Nasal cavity respiratory epithelium epithelial cell of viscerocranial mucosa (primary cell): ENCODE data around the gene TMEM161B. TPM values are rescaled to one million over a fixed set of nuclear protein-coding genes. Genes with fewer than 3 reads are reported as not detected.

ENCODE experiments used
- total RNA-seq: library from RNA; depleted of rRNA; stranded (reverse); fragments of >200 nt; gene quantifications from 2 replicates; pipeline ENCODE4 v1.2.3, GENCODE V29; 2014

Gene TMEM161B
- total RNA-seq: 21.5 and 26.7 TPM in 2 replicates

DNA sequence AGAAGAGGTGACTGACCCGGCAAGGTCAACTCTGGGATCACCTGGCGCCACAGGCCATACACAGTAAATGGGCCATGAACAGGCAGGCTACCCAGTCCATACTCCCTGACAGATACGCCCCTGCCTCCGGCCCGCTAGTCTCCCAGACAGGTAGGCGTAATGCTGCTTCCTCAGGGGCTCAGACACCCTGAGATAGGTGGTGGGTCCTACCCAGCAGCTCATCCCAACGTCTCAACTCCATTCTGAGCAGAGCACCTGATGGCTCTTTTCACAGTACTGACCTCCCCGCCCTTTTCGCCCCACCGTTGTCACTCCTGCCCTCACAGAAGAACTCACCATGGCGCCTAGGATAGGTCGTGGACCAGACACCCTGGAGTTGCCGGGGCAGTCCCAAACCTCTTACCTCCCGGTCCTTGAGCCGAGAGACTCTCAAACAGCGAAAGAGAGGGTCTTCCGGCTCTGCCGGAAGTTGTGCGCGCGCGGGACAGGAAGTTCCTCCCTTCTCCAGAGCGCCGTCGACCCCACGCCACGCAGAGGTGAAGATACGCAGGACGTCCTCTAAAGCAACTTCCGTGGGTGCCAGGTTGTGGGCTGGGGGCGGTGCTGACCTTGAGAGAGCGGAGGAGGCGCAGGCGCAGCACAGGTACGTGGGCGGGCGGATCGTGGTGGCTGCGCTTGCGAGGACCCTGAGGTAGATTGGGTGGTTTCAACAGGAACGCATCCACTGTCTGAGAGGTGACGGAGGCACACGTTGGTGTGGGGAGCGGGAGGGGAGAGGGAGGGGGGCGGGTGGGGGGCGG, at the start of gene TMEM161B:
TSS of gene TMEM161B (minus strand) at position 461 of the 800 bp plus-strand sequence. CDS start at position 339, 122 bp downstream.

